ENCODE data around the gene NUDC. TPM values are rescaled to one million over a fixed set of nuclear protein-coding genes. Genes with fewer than 3 reads are reported as not detected.

NUDC gene
- total RNA-seq, 1 experiment from 2014 or later = 118 TPM

GRCh38 chr1:26938659-26939025 lies 17.1 kb downstream of the NUDC start:
- H3K27ac Mint-ChIP-seq = peak overlapping the region in 1 of 3 experiments; percentile 29; a peak in 1 of 7 replicates
- no peak overlapping the region for H3K4ac ChIP-seq (ENCODE audit: low read depth, low read length)
- H2AK5ac ChIP-seq (ENCODE audit: insufficient read length, low read length) = no peak overlapping the region

More at GRCh38 chr1:26938659-26939025, 17.1 kb downstream of the NUDC start:
- no peak overlapping the region for H3K14ac ChIP-seq (ENCODE audit: insufficient read depth, low read length)
- Mint-ChIP-seq H3K9me3 (no peaks in the 10 kb centered on the region; a peak in 1 of 5 replicates), H3K4me1 (peaks cover 0 to 4% of the 10 kb centered on the region in 2 experiments; a peak in 1 of 4 replicates), H3K36me3 (ENCODE audit: insufficient read depth in 1 of 3, low read depth in 3 of 3) (peaks cover 35 to 71% (median 58%) of the 10 kb centered on the region in 3 experiments; a peak in 6 of 7 replicates), H3K4me3 (no peak overlapping the region), H3K27me3 (ENCODE audit: low read depth) (no peaks in the 10 kb centered on the region)
- DNase-seq = no peak
- no peak overlapping the region for H3K18ac ChIP-seq (ENCODE audit: insufficient read length, low read depth, low read length)
- H2BK120ac ChIP-seq (ENCODE audit: low read depth, low read length, poor library complexity, severe bottlenecking) = no peak overlapping the region
- H3K9ac ChIP-seq (ENCODE audit: extremely low read depth, insufficient read length, low read length) = no peak overlapping the region
- no peak overlapping the region for H3T11ph ChIP-seq (ENCODE audit: low read length)
- H3K27ac ChIP-seq (ENCODE audit: insufficient read length, low read depth, low read length) = no peak overlapping the region
- H3K79me2 ChIP-seq (ENCODE audit: insufficient read depth, low read length) = no peaks in the 10 kb centered on the region; the same call in 1 of the 2 replicates
- H4K91ac ChIP-seq (ENCODE audit: insufficient read length, low read depth, low read length) = no peak overlapping the region
- no peaks in the 10 kb centered on the region for H3K27me3 ChIP-seq (ENCODE audit: insufficient read depth, low read length)
- no peak overlapping the region for H2AFZ ChIP-seq (ENCODE audit: low read length)
- no peaks in the 10 kb centered on the region for H3K79me1 ChIP-seq (ENCODE audit: insufficient read depth, low read depth, low read length, poor library complexity, severe bottlenecking)
- no CpG with 5 or more reads among the region's 2 CpGs for WGBS (ENCODE audit: extremely low coverage, insufficient read length, low lambda C conversion rate)
- no peak overlapping the region for H4K5ac ChIP-seq (ENCODE audit: insufficient read length, low read depth, low read length)
- H3K23me2 ChIP-seq (ENCODE audit: insufficient read length, low read depth, low read length, poor library complexity, severe bottlenecking) = no peaks in the 10 kb centered on the region
- no peak overlapping the region for H3K56ac ChIP-seq (ENCODE audit: insufficient read length, low read depth, low read length)
- no peak overlapping the region for H2BK15ac ChIP-seq (ENCODE audit: low read depth, low read length)
- no peak overlapping the region for H3K4me2 ChIP-seq (ENCODE audit: insufficient read depth, insufficient read length, low read length)
- H2BK5ac ChIP-seq (ENCODE audit: insufficient read length, low read length) = no peak overlapping the region
- H2BK12ac ChIP-seq (ENCODE audit: insufficient read length, low read depth, low read length) = no peak overlapping the region
- H4K20me1 ChIP-seq (ENCODE audit: control insufficient read depth, insufficient read depth, insufficient read length) = no peaks in the 10 kb centered on the region
- H3K23ac ChIP-seq (ENCODE audit: insufficient read length, low read depth, low read length) = no peak overlapping the region
- H3K9me3 ChIP-seq (ENCODE audit: control insufficient read depth, low read depth, low read length) = no peaks in the 10 kb centered on the region
- H3K4me1 ChIP-seq (ENCODE audit: insufficient read depth, low read length) = no peaks in the 10 kb centered on the region
- TF ChIP-seq, protein P1, sequence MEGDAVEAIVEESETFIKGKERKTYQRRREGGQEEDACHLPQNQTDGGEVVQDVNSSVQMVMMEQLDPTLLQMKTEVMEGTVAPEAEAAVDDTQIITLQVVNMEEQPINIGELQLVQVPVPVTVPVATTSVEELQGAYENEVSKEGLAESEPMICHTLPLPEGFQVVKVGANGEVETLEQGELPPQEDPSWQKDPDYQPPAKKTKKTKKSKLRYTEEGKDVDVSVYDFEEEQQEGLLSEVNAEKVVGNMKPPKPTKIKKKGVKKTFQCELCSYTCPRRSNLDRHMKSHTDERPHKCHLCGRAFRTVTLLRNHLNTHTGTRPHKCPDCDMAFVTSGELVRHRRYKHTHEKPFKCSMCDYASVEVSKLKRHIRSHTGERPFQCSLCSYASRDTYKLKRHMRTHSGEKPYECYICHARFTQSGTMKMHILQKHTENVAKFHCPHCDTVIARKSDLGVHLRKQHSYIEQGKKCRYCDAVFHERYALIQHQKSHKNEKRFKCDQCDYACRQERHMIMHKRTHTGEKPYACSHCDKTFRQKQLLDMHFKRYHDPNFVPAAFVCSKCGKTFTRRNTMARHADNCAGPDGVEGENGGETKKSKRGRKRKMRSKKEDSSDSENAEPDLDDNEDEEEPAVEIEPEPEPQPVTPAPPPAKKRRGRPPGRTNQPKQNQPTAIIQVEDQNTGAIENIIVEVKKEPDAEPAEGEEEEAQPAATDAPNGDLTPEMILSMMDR (conservative IDR thresholded peaks at IDR 0.05) = no peak
- H2BK20ac ChIP-seq (ENCODE audit: low read depth, low read length, poor library complexity, severe bottlenecking) = no peak overlapping the region
- H4K8ac ChIP-seq (replicated peaks; ENCODE audit: insufficient read length, low read depth, low read length) = no peak overlapping the region
